Measurements from ENCODE around the gene OBSCN.

Gene OBSCN

DNA sequence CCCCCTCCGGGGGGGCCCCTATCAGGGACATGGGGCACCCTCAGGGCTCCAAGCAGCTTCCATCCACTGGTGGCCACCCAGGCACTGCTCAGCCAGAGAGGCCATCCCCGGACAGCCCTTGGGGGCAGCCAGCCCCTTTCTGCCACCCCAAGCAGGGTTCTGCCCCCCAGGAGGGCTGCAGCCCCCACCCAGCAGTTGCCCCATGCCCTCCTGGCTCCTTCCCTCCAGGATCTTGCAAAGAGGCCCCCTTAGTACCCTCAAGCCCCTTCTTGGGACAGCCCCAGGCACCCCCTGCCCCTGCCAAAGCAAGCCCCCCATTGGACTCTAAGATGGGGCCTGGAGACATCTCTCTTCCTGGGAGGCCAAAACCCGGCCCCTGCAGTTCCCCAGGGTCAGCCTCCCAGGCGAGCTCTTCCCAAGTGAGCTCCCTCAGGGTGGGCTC lies 163.9 kb downstream of the OBSCN start:
- no peak for DNase-seq

DNA sequence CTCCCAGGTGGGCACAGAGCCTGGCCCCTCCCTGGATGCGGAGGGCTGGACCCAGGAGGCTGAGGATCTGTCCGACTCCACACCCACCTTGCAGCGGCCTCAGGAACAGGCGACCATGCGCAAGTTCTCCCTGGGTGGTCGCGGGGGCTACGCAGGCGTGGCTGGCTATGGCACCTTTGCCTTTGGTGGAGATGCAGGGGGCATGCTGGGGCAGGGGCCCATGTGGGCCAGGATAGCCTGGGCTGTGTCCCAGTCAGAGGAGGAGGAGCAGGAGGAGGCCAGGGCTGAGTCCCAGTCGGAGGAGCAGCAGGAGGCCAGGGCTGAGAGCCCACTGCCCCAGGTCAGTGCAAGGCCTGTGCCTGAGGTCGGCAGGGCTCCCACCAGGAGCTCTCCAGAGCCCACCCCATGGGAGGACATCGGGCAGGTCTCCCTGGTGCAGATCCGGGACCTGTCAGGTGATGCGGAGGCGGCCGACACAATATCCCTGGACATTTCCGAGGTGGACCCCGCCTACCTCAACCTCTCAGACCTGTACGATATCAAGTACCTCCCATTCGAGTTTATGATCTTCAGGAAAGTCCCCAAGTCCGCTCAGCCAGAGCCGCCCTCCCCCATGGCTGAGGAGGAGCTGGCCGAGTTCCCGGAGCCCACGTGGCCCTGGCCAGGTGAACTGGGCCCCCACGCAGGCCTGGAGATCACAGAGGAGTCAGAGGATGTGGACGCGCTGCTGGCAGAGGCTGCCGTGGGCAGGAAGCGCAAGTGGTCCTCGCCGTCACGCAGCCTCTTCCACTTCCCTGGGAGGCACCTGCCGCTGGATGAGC lies 164.5 kb downstream of the OBSCN start:
- no peak for DNase-seq

DNA sequence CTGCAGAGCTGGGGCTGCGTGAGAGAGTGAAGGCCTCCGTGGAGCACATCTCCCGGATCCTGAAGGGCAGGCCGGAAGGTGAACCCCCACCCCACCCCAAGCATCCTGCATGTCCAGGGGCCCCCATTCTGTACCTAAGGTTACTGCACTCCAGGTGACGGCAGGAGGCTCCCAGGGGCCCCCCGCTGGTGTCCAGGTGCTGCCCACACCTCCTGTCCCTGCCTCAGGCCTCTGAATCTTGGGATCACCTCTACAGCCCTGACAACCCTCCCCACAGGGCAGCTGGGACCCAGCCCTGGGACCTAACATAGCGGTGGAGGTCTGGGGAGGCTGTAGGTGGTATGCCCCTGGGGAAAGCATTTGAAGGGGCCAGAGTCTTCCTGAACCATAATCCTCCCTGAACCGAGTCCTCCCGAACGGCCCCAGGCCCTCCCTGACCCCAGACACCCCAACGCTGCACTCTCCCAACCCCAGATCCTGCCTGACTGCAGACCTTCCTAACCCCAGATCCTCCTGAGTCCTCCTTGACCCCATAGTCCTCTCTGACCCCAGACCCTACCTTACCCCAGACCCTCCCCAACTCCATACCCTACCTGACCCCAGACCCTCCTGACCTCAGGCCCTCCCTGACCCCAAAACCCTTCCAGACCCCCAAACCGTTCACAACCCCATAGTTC lies 165.3 kb downstream of the OBSCN start:
- DNase-seq: no peak

DNA sequence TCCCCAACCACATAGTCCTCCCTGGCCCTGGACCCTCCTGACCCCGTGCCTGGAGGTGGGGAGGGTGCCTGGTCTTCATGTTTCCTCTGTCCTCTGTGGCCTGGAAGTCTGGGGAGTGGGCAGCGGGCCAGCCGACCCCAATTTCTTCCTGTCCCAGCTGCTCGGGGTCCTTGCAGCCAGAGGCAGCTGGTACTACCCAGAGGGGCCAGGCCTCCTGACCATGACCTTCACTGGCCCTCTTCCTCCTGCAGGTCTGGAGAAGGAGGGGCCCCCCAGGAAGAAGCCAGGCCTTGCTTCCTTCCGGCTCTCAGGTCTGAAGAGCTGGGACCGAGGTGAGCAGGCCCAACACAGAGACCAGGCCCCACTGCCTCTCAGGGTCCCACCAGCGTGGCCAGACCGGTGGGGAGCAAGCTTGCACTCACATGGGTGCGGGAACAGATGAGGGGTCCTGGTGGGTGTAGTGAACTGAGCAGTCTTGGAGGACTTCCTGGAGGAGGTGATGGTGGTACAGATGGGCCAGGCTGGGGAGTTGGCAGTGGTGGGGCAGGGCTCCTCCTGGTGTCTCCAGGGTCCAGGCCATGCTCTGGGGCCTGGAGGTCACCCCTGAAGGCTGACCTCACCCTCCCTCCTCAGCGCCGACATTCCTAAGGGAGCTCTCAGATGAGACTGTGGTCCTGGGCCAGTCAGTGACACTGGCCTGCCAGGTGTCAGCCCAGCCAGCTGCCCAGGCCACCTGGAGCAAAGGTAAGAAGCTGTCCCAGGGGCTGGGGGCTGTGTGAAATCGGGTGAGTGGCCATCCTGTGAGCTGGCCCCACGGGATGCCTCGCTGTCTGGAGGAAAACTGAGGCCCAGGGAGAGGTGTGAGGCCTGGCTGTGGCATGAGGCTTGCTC lies 166.1 kb downstream of the OBSCN start:
- no peak for DNase-seq

DNA sequence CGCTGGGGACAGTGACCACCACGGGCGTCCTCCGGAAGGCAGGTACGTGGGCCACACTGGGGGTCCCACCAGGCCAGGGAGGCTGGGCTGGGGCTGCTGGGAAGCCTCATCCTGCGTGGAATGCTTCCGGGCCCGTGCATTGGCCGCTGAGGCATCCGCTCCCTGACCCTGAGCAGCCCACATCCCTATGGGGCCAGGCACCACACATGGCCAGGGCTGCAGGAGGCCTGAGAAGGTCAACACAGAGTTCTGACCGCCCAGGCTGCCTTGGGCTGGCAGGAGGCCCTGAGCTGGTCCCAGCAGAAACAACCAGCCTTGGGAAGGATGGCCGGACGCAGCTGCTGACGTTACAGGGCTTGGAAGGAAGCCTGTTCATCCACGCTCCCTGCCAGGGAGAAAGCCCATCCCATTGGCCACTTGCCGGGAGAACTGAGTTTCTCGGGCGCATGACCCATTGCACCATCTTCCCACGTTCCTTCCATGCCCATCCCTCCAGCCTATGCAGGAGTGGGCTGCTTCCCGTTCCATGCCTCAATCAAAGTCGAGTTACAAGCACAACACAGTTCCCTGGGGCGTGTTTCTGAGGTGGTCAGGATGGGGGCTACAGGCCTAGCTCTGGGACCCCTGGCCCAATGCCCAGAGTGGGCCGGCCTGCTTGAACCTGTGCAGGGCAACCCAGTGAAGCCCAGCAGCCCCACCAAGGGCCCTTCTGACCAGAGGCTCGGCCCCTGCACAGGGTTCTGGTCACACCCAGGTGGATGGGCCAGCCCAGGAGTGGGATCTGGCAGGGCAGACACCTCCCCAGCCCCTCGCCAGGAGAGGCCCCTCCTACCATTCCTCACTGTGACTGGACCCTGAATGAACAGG lies 167.1 kb downstream of the OBSCN start:
- DNase-seq: no peak

DNA sequence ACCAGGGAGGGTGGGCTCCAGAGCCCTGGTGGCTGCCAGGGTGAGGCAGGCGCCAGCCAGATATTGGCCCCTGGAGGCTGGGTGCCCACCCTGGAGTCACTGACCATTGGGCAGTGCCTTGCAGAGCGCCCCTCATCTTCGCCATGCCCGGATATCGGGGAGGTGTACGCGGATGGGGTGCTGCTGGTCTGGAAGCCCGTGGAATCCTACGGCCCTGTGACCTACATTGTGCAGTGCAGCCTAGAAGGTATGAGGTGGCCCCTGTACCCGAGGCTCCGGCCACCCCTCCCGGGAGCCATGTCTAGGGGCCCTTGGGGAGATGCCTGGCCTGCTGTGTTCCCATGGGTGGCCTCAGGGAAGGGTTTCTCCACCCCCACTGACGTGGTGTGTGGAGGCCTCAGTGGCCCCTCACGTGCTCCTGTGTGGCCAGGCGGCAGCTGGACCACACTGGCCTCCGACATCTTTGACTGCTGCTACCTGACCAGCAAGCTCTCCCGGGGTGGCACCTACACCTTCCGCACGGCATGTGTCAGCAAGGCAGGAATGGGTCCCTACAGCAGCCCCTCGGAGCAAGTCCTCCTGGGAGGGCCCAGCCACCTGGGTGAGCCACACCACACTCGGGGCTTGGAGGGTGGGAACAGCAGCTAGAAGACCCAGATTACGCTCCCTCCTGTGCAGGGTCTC lies 167.9 kb downstream of the OBSCN start:
- no peak for DNase-seq

DNA sequence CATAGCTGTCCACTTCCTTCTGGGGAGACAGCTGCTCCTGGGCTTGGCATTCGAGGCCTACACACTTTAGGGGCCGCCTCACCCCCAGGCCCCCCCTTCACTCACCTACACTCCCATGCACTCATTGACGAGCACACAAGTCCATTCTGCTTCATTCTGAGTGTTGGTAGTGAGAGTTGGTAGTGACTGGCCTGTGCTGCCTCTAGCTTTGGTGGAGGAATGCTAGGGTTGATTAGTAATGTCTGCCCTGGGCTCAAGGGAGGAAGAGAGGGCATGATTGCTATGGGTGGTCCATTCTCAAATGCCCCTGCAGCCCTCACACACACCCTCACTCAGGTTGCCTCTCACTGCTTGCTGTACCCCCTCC lies 168.4 kb downstream of the OBSCN start:
- no peak for DNase-seq

DNA sequence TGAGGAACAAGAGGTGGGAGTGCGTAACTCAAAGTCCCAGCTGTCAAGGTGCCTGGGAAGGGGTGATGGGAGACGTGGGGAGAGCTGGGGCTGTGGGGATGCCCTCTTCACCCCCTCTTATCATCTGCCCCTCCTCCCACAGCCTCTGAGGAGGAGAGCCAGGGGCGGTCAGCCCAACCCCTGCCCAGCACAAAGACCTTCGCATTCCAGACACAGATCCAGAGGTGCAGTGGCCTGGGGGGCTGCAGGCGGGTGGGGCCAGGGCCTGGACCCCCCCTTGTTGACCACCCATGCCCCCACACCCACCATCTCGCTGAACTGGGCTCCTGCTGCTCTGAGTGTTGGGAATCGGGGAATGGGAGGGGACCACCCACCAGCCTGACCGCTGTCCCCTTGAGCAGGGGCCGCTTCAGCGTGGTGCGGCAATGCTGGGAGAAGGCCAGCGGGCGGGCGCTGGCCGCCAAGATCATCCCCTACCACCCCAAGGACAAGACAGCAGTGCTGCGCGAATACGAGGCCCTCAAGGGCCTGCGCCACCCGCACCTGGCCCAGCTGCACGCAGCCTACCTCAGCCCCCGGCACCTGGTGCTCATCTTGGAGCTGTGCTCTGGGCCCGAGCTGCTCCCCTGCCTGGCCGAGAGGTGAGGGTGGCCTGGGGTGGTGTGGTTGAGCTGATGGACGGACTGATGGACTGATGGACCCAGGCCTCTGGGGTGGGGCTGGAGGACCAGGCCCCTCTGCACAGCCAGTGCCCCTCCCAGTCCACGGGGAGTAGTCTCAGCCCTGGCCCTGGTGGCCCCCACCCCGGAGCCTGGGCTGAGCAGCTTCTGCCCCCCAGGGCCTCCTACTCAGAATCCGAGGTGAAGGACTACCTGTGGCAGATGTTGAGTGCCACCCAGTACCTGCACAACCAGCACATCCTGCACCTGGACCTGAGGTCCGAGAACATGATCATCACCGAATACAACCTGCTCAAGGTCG lies 169.1 kb downstream of the OBSCN start:
- no peak for DNase-seq

DNA sequence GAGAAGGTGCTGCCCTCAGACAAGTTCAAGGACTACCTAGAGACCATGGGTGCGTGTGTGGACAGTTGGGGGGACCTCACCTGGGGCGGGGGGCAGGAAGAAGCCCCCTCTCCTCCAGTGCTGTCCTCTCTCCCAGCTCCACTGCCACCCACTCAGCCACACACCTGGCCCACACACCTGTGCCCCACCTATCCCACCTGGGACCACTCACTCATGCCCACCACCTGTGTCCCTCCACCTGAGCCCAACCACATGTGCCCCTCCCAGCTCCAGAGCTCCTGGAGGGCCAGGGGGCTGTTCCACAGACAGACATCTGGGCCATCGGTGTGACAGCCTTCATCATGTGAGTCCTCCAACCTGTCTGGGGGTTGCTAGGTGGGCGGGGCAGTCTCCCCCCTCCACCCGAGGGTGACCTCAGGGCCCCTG lies 169.8 kb downstream of the OBSCN start:
- DNase-seq: no peak

DNA sequence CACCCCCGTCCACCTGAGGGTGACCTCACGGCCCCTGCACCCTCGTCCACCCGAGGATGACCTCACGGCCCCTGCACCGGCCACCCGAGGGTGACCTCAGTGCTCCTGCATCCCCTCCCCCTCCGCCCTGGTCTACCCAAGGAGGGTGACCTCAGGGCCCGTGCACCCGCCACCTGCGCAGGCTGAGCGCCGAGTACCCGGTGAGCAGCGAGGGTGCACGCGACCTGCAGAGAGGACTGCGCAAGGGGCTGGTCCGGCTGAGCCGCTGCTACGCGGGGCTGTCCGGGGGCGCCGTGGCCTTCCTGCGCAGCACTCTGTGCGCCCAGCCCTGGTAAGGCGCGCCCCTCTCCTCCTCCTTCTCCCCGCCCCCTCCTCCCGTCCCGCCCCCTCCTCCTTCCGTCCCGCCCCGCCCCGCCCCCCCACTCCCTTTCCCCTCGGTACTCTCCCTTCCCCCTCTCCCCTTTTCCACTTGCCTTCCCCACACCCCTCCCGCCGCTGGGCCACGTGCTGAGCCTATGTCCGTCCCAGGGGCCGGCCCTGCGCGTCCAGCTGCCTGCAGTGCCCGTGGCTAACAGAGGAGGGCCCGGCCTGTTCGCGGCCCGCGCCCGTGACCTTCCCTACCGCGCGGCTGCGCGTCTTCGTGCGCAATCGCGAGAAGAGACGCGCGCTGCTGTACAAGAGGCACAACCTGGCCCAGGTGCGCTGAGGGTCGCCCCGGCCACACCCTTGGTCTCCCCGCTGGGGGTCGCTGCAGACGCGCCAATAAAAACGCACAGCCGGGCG lies 170.4 kb downstream of the OBSCN start:
- peak; percentile 91 for DNase-seq

DNA sequence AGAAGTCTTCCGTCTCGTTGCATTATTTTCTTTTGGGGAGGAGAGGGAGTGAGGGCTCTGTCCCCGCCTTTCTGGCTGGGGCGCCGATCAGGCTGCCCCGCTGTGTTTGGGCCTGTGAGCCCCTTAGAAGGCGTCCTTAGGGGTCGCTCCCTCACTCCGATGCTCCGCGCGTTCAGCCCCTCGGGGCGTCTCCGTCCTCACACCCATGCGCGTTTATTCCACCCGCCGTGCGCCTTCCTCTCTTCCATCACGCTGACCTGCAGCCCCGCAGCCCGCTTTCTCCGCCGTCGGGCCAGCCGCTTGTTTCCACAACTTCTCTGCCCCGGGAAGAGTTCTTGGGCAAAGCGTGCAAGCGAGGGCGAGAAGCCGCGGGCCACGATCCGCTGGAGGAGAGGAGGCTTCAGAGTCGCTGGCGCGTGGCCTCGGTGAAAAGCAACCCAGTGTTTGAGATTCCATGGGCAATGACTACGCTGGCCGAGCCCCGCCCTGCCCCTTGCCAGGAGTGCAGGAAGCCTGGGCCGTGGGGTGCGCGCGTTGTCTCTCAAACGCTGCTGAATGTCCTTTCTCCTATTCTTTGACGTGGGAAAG lies 171.1 kb downstream of the OBSCN start:
- DNase-seq: no peak

DNA sequence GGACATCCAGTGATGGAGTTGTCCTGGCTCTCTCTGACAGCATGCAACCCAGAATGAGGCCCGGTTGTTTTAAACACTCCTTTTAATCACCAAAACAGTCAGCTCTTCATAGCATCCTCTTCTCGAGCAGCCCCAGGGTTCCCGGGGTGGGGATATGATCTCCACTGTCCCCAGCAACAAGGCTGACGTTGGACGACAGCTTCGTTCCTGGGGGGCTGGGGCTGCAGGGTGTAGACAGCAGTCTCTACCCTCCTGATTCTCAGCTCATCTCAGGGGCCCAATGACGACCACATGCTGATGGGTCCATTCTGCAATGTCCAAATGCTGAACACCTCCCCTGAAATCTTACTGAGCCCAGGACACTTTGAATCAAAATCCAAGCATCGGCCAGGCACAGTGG lies 171.8 kb downstream of the OBSCN start:
- DNase-seq: no peak

DNA sequence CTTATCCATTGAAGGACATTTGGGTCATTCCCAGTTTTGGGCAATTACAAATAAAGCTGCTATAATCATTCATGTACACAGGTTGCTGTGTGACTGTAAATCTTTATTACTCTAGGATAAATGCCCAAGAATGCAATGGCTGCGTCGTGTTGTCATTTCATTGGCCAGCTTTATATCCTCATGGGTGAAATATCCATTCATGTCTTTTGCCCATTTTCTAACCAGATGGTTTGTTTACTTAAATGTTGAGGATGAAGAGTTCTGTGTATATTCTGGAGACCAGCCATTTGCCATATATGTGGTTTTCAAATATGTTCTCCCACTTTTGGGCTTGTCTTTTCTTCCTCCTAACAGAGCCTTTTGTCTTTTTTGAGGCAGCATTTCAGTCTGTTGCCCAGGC lies 173.5 kb downstream of the OBSCN start:
- DNase-seq: no peak

DNA sequence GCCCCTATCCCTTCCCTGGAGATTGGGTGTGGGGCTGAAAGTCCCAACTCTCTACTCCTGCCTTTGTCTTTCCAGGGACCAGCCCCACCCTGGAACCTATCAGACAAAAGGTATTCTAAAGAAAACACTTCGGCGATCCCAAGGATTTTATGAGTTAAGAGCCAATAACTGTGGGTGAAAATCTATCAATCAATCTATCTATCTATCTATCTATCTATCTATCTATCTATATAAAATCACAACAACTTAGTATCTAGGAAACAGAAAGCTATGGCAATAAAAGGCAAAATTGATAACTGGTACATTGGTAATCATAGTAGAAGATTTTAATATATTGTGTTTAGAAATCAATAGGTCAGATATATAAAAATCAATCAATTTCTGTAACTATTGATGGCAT lies 175.9 kb downstream of the OBSCN start:
- no peak for DNase-seq

DNA sequence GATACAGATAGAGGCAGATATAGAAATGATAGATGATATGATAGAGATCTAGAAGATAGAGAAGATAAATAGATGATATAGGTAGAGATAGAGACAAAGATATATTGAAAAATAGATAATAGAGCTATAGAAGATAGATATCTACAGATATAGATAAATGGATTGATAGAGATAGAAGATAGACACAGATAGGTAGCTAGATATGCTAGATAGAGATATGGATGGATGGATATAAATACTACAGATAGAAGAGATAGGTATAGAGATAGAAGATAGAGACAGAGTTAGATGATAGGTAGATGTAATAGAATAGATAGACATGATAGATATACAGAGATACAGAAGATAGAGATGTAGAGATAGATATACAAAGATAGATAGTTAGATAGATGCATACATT lies 177.4 kb downstream of the OBSCN start:
- no peak for DNase-seq

DNA sequence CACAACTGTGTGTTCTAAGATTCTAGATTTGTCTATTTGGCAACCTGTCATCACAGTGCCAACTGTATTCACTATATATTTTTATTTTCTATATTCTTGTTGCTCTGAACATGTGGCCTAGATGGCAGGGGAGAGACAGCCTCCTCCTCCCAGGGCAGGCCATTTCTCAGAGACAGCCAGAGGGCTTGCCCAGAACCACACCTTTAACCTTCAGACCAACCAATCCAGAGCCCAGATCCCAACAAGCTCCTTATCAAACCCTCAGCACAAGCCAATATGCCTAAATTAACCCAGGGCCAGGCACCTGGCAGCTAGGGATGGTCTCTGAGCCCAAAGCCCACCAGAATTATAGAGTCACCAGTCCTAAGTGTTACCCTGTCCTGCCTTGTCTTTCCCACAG lies 179.5 kb downstream of the OBSCN start:
- DNase-seq: no peak

DNA sequence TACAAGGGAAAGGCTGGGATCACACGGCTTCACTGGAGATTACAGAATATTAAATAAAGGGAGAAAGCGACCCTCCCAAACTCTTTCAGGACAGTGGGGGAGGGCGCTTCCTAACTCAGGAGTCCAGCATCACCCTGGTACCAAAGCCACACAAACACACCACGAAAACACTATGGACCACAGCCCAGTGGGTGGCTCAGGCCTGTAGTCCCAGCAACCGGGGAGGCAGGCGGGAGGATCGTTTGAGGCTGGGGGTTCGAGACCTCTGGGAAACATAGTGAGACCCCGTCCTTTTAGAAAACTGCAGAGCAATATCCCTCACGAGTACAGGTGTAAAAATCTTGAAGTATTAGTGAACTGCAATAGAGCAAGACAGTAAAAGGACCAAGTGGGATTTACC lies 182.8 kb downstream of the OBSCN start:
- DNase-seq: no peak

DNA sequence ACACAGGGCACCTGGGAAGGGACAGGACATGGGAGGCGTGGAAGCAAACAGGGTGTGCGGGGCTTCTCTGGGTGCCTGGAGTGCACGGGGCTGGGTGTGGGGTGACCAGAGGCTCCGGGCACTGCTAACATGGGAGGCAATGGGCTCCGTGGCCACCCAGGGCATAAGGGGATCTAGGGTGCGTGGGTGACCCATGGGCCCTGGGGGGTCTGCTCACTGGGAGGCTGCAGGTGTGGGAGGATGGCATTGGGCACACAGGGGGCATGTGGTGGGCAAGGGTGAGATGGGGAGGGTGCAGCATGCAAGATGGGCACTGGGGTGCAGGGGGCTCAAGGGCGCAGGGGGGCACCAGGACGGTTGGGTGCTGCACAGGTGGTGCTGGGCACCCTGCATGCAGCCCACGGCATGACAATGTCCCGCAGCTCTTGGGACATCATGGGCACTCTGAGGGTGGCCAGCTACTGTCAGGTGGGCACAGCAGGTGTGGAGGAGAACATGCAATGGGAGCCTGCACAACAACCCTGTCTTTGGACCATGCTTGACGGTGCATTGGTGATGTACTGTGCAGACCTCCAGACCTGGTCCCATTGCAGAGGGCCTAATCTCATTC lies 183.7 kb downstream of the OBSCN start:
- DNase-seq: no peak
